ENCODE data around the gene ZNF205. TPM values are rescaled to one million over a fixed set of nuclear protein-coding genes. Genes with fewer than 3 reads are reported as not detected.
"Not testable (repeated sequence)": the region's sequence is repeated elsewhere in the genome, so short reads cannot be mapped to it uniquely, and the experiment has no call there.

The ZNF205 gene
- total and polyA plus RNA-seq, 9 donors, result 12.0 to 15.4 (median 13.7) TPM

DNA sequence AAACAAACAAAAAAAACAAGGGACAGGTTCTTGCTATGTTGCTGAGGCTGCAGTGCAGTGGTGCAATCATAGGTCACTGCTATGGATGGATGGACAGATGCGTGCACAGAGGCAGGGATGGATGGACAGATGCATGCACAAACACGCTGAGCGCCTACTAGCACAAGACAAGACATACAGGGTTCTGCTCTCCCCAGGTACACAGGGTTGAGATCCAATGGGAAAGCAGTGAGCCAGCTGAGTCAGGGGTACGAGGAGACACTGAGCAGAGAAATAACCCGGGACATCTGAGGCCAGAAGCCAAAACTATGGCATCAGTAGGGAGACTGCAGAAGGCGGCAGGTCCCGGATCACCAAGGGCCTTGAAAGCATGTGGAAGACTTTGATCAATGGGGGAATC lies 40.7 kb upstream of the ZNF205 start:
- H3K9me3 ChIP-seq (replicated peaks; ENCODE audit: control insufficient read depth, low read depth, low read length), result no peaks in the 10 kb centered on the region
- 87% methylated on average over 7 of the region's 7 CpGs for WGBS (ENCODE audit: insufficient coverage)
- no peaks in the 10 kb centered on the region for H3K36me3 ChIP-seq (ENCODE audit: control insufficient read depth, insufficient read depth, low read length)
- DNase-seq, result no peak
- H3K4me1 ChIP-seq (ENCODE audit: control insufficient read depth, insufficient read depth, low read length), result peaks cover 11% of the 10 kb centered on the region
- H3K4me3 ChIP-seq (ENCODE audit: low read length), result no peak overlapping the region
- H3K27me3 ChIP-seq (ENCODE audit: control insufficient read depth, insufficient read depth, low read length), result no peaks in the 10 kb centered on the region
- no peak overlapping the region for H3K27ac ChIP-seq (ENCODE audit: low read length)

DNA sequence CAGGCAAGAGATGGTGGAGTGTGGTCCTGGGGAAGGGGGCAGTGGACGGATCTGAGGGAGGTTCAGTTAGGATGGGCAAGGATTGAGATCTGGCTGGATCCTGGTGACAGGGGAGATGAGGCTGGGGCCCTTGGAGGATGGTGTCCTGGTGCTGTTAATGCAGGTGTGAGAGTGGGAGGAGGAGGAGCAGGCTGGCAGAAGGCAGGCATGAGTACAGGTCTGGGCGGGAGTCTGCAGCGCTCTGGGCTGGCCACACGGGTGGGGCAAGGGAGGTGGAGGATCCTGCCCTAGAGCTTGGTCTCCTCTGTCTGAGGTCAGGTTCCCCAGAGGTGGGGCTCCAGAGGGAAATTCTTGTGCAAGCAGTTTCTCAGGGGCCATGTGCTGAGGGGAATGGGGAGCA lies 40.2 kb upstream of the ZNF205 start:
- peaks cover 11% of the 10 kb centered on the region for H3K4me1 ChIP-seq (ENCODE audit: control insufficient read depth, insufficient read depth, low read length)
- no CpG with 5 or more reads among the region's 4 CpGs for WGBS (ENCODE audit: insufficient coverage)
- DNase-seq; H3K36me3 ChIP-seq (ENCODE audit: control insufficient read depth, insufficient read depth, low read length); H3K27me3 ChIP-seq (ENCODE audit: control insufficient read depth, insufficient read depth, low read length); H3K27ac ChIP-seq (ENCODE audit: low read length); H3K4me3 ChIP-seq (ENCODE audit: low read length); H3K9me3 ChIP-seq (replicated peaks; ENCODE audit: control insufficient read depth, low read depth, low read length): not testable (repeated sequence)

DNA sequence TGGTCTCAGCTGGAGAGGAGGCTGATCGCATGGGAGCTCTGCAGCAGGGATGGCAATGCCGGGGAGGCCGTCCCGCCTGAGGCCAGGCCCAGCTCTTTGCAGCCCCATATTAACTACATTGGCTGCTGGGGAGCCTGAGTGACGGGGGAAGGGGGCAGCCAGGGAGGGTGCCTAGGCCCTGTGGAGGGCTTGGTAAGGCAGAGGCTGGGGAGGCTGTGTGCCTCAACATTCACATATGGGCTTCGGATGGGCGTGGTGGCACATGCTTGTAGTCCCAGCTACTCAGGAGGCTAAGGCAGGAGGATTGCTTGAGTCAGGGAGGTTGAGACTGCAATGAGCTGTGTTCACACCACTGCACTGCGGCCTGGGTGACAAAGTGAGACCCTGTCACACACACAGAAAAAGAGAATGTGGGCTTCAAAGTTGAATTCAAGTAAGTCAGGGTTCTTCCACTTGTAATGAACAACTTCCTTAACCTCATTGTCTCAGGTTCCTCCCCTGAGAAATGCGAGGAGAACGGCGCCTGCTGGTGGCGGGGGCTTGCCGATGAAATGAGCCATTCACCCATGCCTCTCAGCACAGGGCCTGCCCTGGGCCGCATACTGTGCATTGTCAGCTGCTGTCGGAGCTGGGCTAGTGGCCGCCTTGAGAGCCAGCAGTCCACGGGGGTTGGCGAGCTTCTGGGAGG lies 39.7 kb upstream of the ZNF205 start:
- not testable (repeated sequence) for H3K27me3 ChIP-seq (ENCODE audit: control insufficient read depth, insufficient read depth, low read length); H3K36me3 ChIP-seq (ENCODE audit: control insufficient read depth, insufficient read depth, low read length); H3K4me1 ChIP-seq (ENCODE audit: control insufficient read depth, insufficient read depth, low read length); DNase-seq; H3K9me3 ChIP-seq (replicated peaks; ENCODE audit: control insufficient read depth, low read depth, low read length); H3K27ac ChIP-seq (ENCODE audit: low read length); H3K4me3 ChIP-seq (ENCODE audit: low read length)
- WGBS (ENCODE audit: insufficient coverage), result no CpG with 5 or more reads among the region's 18 CpGs

DNA sequence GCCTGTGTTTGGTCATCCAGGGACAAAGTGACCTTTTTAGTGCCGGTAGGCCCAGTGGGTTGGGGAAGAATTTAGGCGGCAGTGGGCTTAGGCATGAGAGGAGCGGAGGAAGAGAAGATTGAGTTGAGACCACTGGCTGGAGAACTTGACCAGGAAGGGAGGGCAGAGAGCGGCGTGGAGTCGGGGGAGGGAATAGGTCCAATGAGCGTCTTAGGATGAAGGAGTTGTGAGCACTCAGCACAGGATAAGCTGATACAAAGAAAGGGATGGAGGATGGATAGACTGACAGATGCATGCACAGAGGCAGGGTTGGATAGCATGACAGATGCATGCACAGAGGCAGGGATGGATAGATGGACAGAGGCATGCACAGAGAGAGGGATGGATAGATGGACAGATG lies 38.9 kb upstream of the ZNF205 start:
- H3K27me3 ChIP-seq (ENCODE audit: control insufficient read depth, insufficient read depth, low read length), result no peaks in the 10 kb centered on the region
- DNase-seq, result no peak
- H3K4me1 ChIP-seq (ENCODE audit: control insufficient read depth, insufficient read depth, low read length), result peaks cover 7% of the 10 kb centered on the region
- H3K4me3 ChIP-seq (ENCODE audit: low read length), result no peak overlapping the region
- 84% methylated on average over 7 of the region's 7 CpGs for WGBS (ENCODE audit: insufficient coverage)
- no peaks in the 10 kb centered on the region for H3K36me3 ChIP-seq (ENCODE audit: control insufficient read depth, insufficient read depth, low read length)
- no peaks in the 10 kb centered on the region for H3K9me3 ChIP-seq (replicated peaks; ENCODE audit: control insufficient read depth, low read depth, low read length)
- H3K27ac ChIP-seq (ENCODE audit: low read length), result no peak overlapping the region

DNA sequence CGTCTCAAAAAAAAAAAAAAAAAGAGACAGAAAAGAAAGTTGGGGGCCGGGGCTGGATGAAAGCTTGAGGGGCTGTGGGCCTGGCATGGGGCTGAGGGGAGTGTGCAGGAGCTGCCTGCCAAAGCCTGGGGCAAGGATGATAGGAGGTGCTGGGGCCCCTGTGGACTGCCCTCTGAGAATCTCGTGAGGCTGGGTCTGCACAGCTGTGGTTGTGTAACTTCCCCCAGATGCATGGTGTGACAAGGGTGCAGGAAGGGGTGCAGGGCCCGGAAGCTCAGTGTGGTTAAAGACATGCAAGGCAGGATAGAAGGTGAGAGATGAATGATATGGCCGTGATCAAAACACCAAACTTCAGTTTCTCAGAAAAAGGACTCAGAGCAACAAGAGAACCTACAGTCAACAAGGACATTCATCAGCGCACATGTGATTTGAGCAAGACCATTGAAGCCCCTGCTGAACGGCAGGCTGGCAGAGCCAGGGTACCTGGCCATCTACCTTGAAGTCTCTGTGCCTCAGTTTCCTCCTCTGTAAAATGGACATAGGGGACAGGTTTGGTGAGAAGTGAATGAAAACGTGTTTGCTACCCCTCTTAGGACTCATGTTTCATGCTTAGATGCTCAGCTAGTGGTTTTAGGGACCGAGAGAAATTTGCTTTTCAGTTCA lies 37.4 kb upstream of the ZNF205 start:
- no peak for DNase-seq
- no peak overlapping the region for H3K4me3 ChIP-seq (ENCODE audit: low read length)

DNA sequence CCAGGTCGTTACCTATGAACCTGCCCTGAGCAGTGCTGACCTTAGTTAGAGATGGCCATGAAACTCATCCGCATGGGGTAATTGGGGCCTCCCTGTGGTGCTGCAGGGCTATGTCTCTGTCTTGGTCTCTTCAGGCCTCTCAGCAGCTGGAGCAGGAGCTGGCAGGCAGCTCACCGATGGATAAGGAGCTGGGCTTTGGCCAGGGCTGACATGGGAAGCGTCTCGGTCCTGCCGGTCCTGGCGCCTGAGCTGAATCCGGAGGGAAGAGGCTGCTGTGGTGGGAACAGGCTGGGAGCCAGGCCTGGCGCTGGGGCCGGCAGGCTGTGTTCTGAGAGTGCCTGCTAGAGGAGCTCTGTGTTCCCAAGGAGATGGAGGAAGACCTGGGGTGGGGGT lies 36.9 kb upstream of the ZNF205 start:
- DNase-seq, result peak; percentile 75
- 13% methylated on average over 10 of the region's 10 CpGs for WGBS (ENCODE audit: insufficient coverage)
- H3K4me3 ChIP-seq (ENCODE audit: low read length), result no peak overlapping the region
- H3K36me3 ChIP-seq (ENCODE audit: control insufficient read depth, insufficient read depth, low read length), result no peaks in the 10 kb centered on the region
- peaks cover 7% of the 10 kb centered on the region for H3K4me1 ChIP-seq (ENCODE audit: control insufficient read depth, insufficient read depth, low read length)
- H3K27ac ChIP-seq (ENCODE audit: low read length), result no peak overlapping the region
- H3K27me3 ChIP-seq (ENCODE audit: control insufficient read depth, insufficient read depth, low read length), result no peaks in the 10 kb centered on the region
- no peaks in the 10 kb centered on the region for H3K9me3 ChIP-seq (replicated peaks; ENCODE audit: control insufficient read depth, low read depth, low read length)

More for the DNA sequence above, 37.4 kb upstream of the ZNF205 start:
- Histone ChIP-seq H3K27me3 (ENCODE audit: control insufficient read depth, insufficient read depth, low read length) (no peaks in the 10 kb centered on the region), H3K36me3 (ENCODE audit: control insufficient read depth, insufficient read depth, low read length) (no peaks in the 10 kb centered on the region), H3K9me3 (replicated peaks; ENCODE audit: control insufficient read depth, low read depth, low read length) (no peaks in the 10 kb centered on the region), H3K4me1 (ENCODE audit: control insufficient read depth, insufficient read depth, low read length) (peaks cover 7% of the 10 kb centered on the region), H3K27ac (ENCODE audit: low read length) (no peak overlapping the region)
- 40% methylated on average over 3 of the region's 9 CpGs for WGBS (ENCODE audit: insufficient coverage)

DNA sequence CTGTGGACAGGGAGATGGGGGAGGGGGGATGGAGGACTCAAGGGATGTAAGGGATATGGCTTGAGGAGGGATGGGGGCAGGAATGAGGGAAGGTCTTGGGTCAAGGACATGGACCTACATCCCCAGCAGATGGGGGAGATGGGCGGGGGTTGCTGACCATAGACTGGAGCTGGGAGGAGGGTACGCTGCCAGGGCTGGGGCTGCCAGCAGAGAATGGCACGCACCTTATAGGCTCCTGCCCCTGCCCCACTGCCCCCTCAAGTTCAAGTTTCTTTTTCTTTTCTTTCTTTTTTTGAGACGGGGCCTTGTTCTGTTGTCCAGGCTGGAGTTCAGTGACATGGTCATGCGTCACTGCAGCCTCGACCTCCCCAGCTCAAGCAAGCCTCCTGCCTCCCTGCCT lies 36.4 kb upstream of the ZNF205 start:
- H3K4me1 ChIP-seq (ENCODE audit: control insufficient read depth, insufficient read depth, low read length); H3K9me3 ChIP-seq (replicated peaks; ENCODE audit: control insufficient read depth, low read depth, low read length); H3K27ac ChIP-seq (ENCODE audit: low read length); DNase-seq; H3K27me3 ChIP-seq (ENCODE audit: control insufficient read depth, insufficient read depth, low read length); H3K36me3 ChIP-seq (ENCODE audit: control insufficient read depth, insufficient read depth, low read length); H3K4me3 ChIP-seq (ENCODE audit: low read length): not testable (repeated sequence)
- WGBS (ENCODE audit: insufficient coverage), result 92% methylated on average over 4 of the region's 6 CpGs

DNA sequence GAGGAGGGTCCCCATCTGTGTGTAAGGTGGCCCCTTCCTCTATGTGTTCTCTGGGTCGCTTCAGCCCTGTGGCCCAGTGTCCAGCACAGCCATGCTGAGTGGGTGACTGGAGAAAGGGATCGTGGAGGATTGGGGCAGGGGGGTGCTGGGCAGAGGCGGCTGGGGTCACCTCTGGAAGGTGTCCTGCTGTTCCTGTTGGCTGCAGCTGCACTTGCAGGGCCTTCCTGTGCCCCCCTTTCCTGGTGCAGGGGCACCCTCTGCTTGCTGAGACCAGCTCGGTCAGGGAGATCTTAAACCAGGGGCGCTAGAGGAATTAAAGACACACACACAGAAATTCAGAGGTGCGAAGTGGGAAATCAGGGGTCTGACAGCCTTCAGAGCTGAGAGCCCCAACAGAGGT lies 35.8 kb upstream of the ZNF205 start:
- Histone ChIP-seq H3K27ac (ENCODE audit: low read length) (no peak overlapping the region), H3K4me3 (ENCODE audit: low read length) (no peak overlapping the region), H3K27me3 (ENCODE audit: control insufficient read depth, insufficient read depth, low read length) (peaks cover 2% of the 10 kb centered on the region), H3K4me1 (ENCODE audit: control insufficient read depth, insufficient read depth, low read length) (peaks cover 7% of the 10 kb centered on the region), H3K36me3 (ENCODE audit: control insufficient read depth, insufficient read depth, low read length) (no peaks in the 10 kb centered on the region), H3K9me3 (replicated peaks; ENCODE audit: control insufficient read depth, low read depth, low read length) (no peaks in the 10 kb centered on the region)
- DNase-seq, result no peak
- WGBS (ENCODE audit: insufficient coverage), result no CpG with 5 or more reads among the region's 6 CpGs

DNA sequence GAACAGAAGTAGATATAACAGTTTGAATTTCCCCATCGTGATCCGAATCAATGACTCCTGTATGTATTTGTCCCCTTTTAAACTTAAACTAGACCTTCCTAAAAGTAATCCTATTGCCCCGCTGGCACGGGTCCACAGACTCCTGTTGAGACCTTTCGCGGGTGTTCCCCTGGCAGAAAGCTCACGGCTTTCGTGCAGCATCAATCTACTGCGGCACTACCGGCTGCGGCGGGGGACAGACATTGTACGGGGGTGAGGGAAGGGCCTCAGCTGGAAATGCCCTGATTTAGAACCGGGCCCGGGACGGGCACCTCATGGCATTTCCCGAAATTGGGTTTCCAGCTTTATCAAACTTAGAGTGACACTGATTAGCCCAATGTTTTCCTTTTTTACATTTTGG lies 32.4 kb upstream of the ZNF205 start:
- Histone ChIP-seq H3K27ac (ENCODE audit: low read length) (no peak overlapping the region), H3K36me3 (ENCODE audit: control insufficient read depth, insufficient read depth, low read length) (no peaks in the 10 kb centered on the region), H3K4me3 (ENCODE audit: low read length) (no peak overlapping the region), H3K9me3 (replicated peaks; ENCODE audit: control insufficient read depth, low read depth, low read length) (no peaks in the 10 kb centered on the region), H3K4me1 (ENCODE audit: control insufficient read depth, insufficient read depth, low read length) (peaks cover 7% of the 10 kb centered on the region), H3K27me3 (ENCODE audit: control insufficient read depth, insufficient read depth, low read length) (peaks cover 2% of the 10 kb centered on the region)
- WGBS (ENCODE audit: insufficient coverage), result 87% methylated on average over 16 of the region's 17 CpGs
- DNase-seq, result no peak

DNA sequence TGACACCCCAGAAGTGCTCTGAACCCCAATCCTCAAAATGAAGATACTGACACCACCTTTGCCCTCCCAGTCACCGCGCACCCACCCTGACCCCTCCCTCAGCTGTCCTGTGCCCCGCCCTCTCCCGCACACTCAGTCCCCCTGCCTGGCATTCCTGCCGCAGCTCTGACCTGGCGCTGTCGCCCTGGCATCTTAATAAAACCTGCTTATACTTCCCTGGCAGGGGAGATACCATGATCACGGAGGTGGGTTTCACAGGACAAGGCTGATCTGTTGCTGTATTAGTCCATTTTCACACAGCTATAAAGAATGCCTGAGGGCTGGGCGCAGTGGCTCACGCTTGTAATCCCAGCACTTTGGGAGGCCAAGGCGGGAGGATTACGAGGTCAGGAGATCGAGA lies 30.4 kb upstream of the ZNF205 start:
- H3K9me3 ChIP-seq (replicated peaks; ENCODE audit: control insufficient read depth, low read depth, low read length); H3K4me3 ChIP-seq (ENCODE audit: low read length); H3K4me1 ChIP-seq (ENCODE audit: control insufficient read depth, insufficient read depth, low read length); H3K36me3 ChIP-seq (ENCODE audit: control insufficient read depth, insufficient read depth, low read length); DNase-seq; H3K27me3 ChIP-seq (ENCODE audit: control insufficient read depth, insufficient read depth, low read length); H3K27ac ChIP-seq (ENCODE audit: low read length): not testable (repeated sequence)
- 88% methylated on average over 7 of the region's 13 CpGs for WGBS (ENCODE audit: insufficient coverage)
